Upper lobe of left lung (tissue), 4 donors: ENCODE data around the gene SEMA3G.

ENCODE experiments used
- CTCF ChIP-seq, 6 experiments: fragments of 450-650 bp in 4 of 6; fragments of 200-600 bp in 2 of 6; sonication (generic) in 2 of 6; IDR thresholded peaks; one replicate each; pipeline ENCODE4 v1.5.1; 2016 to 2019; ENCODE audit warnings: antibody characterized with exemption in 6 of 6
- POLR2A ChIP-seq, 4 donors: fragments of 450-650 bp; IDR thresholded peaks; one replicate each; pipeline ENCODE4 v1.5.1; 2016 to 2017; ENCODE audit warnings: antibody characterized with exemption in 4 of 4, mild to moderate bottlenecking in 2 of 4
- POLR2AphosphoS5 ChIP-seq, 2 donors: sonication (generic); formaldehyde crosslinking; IDR thresholded peaks; one replicate each; pipeline ENCODE4 v1.5.1; 2017; ENCODE audit warnings: antibody characterized with exemption in 2 of 2

GRCh38 chr3:52393131-52393807 lies 51.6 kb downstream of the SEMA3G start:
- TF ChIP-seq CTCF (IDR thresholded peaks at IDR 0.05) (no peak), POLR2AphosphoS5 (IDR thresholded peaks at IDR 0.05) (no peak), POLR2A (IDR thresholded peaks at IDR 0.05) (no peak)
